Measurements from ENCODE around the gene PIGL.
"Not testable (repeated sequence)": the region's sequence is repeated elsewhere in the genome, so short reads cannot be mapped to it uniquely, and the experiment has no call there.

The PIGL gene

DNA sequence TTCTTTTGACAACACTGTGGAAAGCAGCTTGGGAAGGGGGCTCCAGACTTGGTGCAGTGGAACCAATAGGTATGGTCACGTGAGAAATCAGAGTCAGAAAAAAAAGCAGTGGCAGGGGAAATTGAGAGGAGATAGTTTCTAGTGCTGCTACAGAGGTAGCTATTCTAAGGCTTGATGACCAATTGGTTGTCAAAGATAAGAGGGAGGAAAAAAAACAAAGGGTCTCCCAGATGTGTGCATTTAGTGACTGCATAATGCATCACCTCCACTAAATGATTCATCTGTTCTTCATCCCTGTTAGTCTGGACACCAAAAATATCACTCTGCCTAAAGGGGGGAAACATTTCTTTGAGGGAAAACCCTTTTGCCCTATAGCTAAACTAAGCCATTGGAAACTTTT, 56.5 kb downstream of the PIGL start:
- no peak for DNase-seq (ENCODE audit: low read depth in 1 of 2, low spot score in 1 of 2)

GRCh38 chr17:16273929-16274339, 56.9 kb downstream of the PIGL start:
- DNase-seq (ENCODE audit: low read depth in 1 of 2, low spot score in 1 of 2): no peak

DNA sequence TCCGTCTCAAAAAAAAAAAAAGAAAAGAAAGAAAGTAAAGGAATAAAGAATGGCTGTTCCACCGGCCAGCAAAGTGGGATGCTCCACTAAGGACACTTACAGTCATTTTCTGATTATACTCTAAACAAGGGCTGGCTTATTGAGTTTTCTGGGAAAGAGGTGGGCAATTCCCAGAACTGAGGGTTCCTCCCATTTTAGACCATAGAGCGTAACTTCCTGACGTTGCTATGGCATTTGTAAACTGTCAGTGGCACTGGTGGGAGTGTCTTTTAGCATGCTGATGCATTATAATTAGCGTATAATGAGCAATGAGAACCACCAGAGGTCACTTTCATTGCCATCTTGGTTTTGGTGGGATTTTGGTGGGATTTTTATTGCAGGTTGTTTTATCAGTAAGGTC, 58.0 kb downstream of the PIGL start:
- DNase-seq (ENCODE audit: low read depth in 1 of 2, low spot score in 1 of 2): no peak

GRCh38 chr17:16277163-16277562, 60.2 kb downstream of the PIGL start:
- DNase-seq (ENCODE audit: low read depth in 1 of 2, low spot score in 1 of 2): no peak

DNA sequence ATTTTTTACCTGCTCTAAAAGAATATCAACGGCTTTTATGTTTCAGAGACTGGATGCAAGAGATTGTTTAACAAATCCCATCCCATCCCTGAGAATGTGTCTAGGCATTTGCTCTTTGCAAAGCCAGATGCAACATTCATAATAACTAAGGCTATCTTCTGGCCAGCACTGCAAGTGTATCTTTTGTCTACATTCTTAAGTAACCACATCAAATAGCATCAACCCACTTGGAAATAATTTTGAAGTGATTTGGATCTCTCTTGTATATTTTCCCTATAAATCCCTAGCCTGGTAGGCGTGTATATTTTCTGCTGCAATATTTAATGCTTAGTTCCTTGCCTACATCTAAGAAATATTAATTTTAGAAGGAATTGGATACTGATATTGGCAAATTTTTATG, 64.3 kb downstream of the PIGL start:
- DNase-seq (ENCODE audit: low read depth in 1 of 2, low spot score in 1 of 2): no peak

- no peak for DNase-seq (ENCODE audit: low read depth in 1 of 2, low spot score in 1 of 2)
Measured at GRCh38 chr17:16282522-16282921, 65.5 kb downstream of the PIGL start.

- no peak for DNase-seq (ENCODE audit: low read depth in 1 of 2, low spot score in 1 of 2)
Measured at GRCh38 chr17:16283705-16284104, 66.7 kb downstream of the PIGL start.

DNA sequence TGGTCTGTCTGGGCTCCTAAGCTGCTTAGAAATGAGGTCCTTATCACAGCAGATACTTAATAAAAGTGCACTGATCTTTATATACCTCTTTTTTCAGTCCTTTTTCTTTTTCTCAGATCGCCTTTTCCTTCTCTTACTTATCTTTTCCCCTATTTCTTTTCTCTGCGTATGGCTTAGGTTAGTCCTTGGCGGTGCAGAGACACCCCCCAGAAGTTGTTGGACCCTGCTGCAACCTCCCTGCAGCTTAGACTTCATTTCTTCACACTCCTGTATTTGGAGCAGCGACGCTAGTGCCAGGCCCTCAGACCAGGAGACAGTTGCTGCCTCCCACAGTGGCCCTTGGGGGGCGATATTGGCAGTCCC, 68.6 kb downstream of the PIGL start:
- DNase-seq (ENCODE audit: low read depth in 1 of 2, low spot score in 1 of 2): no peak

DNA sequence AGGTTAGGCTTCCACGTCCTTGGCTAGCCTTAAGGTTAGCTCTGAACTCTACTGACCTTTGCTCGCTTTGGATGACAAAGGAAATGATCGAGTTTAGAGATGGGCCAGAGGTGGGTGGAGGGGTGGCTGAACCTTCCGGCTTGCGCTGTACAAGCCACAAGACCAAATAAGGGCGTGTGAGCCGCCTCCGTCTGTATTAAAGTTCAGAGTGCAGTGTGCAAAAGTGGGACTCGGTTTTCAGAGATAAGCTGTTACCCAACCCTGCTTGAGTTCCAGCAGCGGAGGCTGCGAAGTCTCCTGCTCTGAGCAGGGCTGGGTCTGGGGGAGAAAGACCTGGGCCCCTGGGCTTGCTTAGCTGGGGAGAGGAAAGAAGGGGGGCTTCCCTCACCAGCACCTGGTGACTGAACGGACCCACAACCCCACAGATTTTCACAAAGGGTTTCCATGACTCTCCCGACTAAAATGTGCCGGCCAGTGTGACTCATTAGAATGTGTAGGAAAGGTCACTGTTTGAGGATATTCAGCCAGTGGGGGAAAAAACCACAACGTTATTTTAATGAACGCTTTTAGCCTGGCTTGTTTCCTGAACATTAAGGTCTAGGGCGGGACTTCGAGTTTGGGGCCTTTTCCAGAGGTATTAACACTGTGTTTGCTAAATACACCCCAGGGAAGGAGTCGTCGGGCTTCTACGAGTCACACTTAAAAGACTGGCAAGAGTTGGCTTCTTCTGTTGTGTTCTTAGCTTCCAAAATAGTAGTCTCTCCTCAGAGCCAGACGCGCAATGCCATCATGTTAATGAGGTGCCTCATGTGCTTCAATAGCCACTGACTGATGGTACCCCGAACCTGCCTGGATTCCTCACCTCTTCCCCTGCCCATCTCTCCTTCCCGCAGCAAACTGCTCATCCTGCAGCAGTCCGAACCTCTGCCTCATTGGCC, 69.3 kb downstream of the PIGL start:
- peak; percentile 49 to 55 for DNase-seq (ENCODE audit: low read depth in 1 of 2, low spot score in 1 of 2)

- no peak for DNase-seq (ENCODE audit: low read depth in 1 of 2, low spot score in 1 of 2)
Measured at GRCh38 chr17:16286947-16287562, 70.0 kb downstream of the PIGL start.

DNA sequence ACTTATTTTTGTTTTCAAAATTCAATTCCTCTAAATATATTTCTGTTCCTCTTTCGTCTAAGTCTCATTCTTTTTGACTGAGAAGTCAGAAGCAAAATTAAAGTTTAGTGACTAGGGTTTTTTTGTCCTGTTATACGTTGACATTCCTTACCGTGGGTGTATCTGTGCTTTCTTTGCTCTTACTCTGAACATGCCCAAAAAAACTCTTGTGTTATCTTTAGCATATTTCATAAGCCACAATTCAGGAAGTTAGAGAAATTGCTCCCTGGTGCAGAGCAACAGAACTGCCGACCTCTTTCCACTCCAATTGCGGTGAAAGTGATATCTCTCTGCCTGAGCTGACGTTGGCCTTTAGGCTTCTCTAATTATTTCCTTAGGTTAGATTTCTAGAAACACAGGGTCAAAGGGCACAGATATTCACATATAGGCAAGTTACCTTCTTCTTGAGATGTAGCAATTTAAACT, 70.6 kb downstream of the PIGL start:
- DNase-seq (ENCODE audit: low read depth in 1 of 2, low spot score in 1 of 2): no peak

DNA sequence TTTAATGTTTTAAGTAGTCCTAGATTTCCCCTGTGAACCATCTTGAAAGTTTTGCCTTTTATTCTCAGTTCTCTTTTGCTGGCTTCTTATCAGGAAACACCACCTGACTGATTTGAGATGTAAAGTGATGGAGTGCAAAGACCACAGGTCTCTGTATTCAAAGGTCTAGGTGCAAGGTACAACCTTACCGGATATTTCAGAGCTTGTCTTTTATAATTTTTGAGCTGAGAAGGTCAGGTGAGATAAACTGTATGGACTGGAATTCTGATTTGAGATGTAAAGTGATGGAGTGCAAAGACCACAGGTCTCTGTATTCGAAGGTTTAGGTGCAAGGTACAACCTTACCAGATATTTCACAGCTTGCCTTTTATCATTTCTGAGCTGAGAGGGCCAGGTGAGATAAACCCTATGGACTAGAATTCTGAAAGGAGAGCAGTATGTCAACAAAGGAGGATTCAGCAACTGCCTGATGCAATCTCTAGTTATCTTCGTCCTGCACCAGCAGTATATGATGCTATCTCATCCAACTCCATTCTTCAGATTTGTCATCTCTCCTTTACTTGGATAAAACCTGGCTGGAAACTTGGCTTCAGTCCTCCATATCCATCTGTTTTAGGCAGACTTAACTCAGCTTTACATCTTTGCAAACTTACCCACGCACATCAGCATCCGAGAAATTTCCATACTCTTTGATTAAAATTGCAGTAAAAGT, 72.0 kb downstream of the PIGL start:
- DNase-seq (ENCODE audit: low read depth in 1 of 2, low spot score in 1 of 2): no peak

DNA sequence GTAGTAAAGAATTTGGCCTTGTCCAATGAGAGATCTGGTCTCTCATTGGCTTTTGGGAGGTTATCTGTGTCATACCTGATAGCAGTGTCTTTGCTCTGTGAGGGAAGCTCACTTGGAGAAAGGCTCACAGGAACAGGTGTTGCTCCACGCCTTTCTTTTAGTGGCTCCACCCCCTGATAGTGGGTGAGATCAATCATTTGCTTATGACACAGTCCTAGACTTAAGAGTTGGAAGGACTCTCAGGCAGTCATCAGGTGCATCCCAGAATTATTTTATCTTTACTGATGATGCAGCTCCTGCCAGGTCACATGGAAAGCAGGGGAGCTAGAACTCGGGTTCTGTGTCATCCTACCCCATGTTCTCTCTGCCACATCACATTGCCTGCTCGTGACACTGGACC, 76.9 kb downstream of the PIGL start:
- DNase-seq (ENCODE audit: low read depth in 1 of 2, low spot score in 1 of 2): no peak

- no peak for DNase-seq (ENCODE audit: low read depth in 1 of 2, low spot score in 1 of 2)
Measured at GRCh38 chr17:16294560-16294959, 77.5 kb downstream of the PIGL start.

DNA sequence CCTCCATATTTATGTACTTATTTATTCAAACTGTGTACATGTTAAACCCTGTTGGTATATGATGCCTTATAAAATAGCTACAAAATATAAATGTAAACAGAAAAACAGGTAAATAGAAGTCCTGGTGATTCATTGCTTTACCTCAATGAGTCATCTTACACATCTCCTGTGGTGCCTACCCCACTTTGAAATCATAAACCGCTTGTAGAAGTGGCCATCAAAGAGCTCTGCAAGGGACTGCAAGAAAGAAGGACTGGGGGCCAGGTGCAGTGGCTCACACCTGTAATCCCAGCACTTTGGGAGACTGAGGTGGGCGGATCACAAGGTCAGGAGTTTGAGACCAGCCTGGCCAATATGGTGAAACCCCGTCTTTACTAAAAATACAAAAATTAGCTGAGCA, 79.1 kb downstream of the PIGL start:
- DNase-seq (ENCODE audit: low read depth in 1 of 2, low spot score in 1 of 2): not testable (repeated sequence)

- no peak for DNase-seq (ENCODE audit: low read depth in 1 of 2, low spot score in 1 of 2)
Measured at GRCh38 chr17:16297367-16298139, 80.5 kb downstream of the PIGL start.

DNA sequence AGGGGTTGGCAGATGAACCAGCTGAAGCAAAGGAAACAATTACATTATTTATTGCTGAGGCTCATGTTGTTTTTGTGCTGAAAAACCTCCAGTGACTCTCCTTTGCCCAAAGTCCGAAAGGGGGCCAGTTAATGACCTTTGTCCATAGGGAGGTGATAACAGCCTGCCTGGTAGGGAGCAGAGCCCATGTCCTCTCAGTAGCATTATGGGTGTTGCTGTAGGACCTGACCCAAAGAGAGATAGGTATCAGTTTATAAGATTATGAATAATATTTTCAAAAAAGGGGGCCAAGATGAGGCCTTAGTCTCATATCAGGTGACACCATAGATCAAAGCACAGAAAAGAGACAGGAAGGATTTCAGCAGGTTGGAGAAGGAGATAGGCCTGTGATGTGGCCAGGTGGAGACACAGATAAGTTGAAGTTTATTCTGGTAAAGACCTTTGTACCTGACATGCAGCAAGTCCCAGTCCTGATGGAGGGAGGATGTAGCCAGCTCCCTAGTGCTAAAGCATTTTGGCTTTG, 81.2 kb downstream of the PIGL start:
- DNase-seq (ENCODE audit: low read depth in 1 of 2, low spot score in 1 of 2): no peak

DNA sequence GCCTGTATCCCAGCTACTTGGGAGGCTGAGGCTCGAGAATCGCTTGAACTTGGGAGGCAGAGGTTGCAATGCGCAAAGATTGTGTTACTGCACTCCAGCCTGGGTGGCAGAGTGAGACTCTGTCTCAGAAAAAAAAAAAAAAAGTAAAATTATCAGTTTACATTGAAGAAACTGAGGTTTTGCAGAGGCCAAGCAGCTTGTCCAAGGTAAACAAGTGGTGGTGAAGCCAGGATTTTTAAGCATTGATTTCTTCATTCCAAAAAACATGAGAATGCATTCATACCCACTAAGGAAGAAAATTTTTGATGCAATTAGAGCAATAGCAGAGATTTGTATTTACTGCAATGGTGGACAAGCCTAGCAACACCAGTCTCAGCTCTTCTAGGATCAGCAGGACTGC, 83.5 kb downstream of the PIGL start:
- DNase-seq (ENCODE audit: low read depth in 1 of 2, low spot score in 1 of 2): no peak

DNA sequence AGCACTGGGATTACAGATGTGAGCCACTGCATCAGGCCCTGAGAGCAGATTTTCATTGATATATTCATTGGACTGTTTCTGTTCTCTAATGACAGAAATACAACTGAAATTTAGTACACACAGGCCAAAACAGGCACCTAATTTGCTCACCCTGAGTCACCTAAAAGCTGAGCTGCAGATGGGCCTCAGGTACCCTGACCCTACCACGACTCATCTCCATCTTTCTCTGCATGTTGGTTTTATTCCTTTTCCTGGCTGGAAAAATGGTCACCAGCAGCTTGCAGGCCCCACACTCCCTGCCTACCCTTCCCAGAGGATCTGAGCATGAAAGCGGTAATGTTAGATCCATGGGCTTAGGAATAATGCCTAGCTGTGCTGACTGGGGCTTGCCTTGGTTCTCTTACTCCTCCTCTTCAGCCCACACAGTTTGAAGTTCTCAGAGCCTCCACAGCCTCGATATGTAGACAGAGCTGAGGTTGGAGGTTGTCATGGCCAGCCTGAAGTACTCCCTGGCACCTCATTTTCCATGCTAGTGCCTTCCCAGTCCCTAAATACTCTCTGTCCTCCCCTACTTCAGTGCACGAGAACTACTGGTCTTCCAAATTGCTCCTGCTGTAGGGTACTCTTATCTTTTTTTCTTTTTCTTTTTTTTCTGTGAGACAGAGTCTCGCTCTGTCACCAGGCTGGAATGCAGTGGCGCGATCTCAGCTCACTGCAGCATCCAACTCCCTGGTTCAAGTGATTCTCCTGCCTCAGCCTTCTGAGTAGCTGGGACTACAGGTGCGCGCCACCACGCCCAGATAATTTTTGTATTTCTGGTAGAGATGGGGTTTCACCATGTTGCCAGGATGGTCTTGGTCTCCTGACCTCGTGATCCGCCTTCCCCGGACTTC, 85.2 kb downstream of the PIGL start:
- no peak for DNase-seq (ENCODE audit: low read depth in 1 of 2, low spot score in 1 of 2)

DNA sequence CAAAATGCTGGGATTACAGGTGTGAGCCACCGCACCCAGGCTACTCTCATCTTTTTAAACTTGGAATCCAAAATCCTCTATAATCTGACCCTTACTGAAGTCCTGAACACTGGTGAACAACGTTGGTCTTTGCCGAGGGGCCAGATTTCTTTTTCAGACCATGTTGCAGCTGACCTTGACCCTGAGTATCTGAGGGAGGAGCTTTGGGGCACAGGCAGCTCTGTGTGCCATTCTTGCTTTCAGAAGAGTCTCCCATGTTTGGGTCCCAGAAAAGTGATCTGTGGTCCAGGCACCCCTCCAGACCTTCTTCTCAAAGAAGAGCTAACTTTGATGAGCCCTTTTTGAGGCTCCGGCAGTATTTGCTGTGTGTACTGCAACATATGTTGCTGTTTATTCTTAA, 85.8 kb downstream of the PIGL start:
- DNase-seq (ENCODE audit: low read depth in 1 of 2, low spot score in 1 of 2): no peak
